ENCODE results near the gene KCNH8.

- no peak for TF ChIP-seq REST (IDR thresholded peaks at IDR 0.05; ENCODE audit: low read depth)
- no peak for TF ChIP-seq NFIC (IDR thresholded peaks at IDR 0.05)
- TF ChIP-seq CEBPB (IDR thresholded peaks at IDR 0.05) = no peak
- TF ChIP-seq EP300 (IDR thresholded peaks at IDR 0.05; ENCODE audit: borderline replicate concordance) = no peak
- TF ChIP-seq FOXM1 (IDR thresholded peaks at IDR 0.05; ENCODE audit: borderline replicate concordance, low read depth) = no peak
- no peak for TF ChIP-seq ZBTB7A (IDR thresholded peaks at IDR 0.05; ENCODE audit: low read depth)
- no peak for TF ChIP-seq TAF1 (IDR thresholded peaks at IDR 0.05; ENCODE audit: low read depth)
- no peak for TF ChIP-seq MAX (IDR thresholded peaks at IDR 0.05)
- no peak for TF ChIP-seq USF1 (IDR thresholded peaks at IDR 0.05)
- TF ChIP-seq EGR1 (IDR thresholded peaks at IDR 0.05) = no peak
- TF ChIP-seq TCF12 (IDR thresholded peaks at IDR 0.05; ENCODE audit: low read depth) = no peak
Measured at GRCh38 chr3:19427422-19428149, 279.3 kb downstream of the KCNH8 start.
